Measurements from ENCODE around the gene ZBTB16.

GRCh38 chr11:114039551-114039950 is 20.0 kb upstream of the ZBTB16 start:
- TF ChIP-seq CTCF (IDR thresholded peaks at IDR 0.05) (no peak), POLR2A (IDR thresholded peaks at IDR 0.05) (no peak)

Measured in esophagus squamous epithelium (tissue), 4 donors.